LNCAP (cell line): ENCODE results near the gene ATP8A1.

Experiments used
- CTCF ChIP-seq: fragments of 450-650 bp; IDR thresholded peaks from 2 replicates; pipeline ENCODE4 v1.5.1; 2017; ENCODE audit warnings: mild to moderate bottlenecking

The ATP8A1 gene

GRCh38 chr4:42392436-42392835 is 264.5 kb downstream of the ATP8A1 start:
- no peak for TF ChIP-seq CTCF

DNA sequence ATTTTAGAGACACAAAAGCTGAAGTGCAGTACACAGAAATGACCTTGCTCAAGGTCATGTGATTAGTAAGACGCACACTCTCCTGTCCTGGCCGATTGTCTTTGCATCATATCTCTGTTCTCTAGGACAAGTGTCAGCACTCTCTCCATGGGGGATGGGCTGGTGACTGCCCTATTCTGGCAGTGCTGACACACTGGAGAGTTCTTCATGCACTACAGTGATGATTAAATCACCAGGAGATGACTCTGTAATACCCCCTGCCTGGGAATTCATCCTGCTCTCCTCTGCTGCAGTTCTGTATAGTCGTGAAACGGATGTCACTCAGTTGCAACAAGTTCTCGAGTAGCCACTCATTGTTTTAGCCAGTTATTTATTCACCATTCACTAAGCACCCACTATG is 264.9 kb downstream of the ATP8A1 start:
- no peak for TF ChIP-seq CTCF

DNA sequence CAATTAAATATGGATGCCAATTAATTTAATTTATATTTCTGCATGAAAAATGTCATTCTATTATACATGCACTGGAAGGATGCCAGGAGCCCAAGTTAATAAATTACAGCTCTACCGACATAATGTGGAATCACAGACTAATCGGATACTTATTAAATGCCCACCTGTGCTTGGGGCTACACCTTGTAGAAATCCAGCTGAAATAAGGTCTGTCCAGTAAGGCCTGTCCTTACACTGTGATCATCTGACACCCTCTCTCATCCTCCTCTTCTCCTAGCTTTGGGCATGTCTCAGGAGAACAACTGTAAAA is 265.6 kb downstream of the ATP8A1 start:
- no peak for TF ChIP-seq CTCF

GRCh38 chr4:42390622-42391354 is 266.1 kb downstream of the ATP8A1 start:
- TF ChIP-seq CTCF, result no peak

GRCh38 chr4:42385516-42385915 is 271.4 kb downstream of the ATP8A1 start:
- no peak for TF ChIP-seq CTCF

GRCh38 chr4:42381666-42382065 is 275.2 kb downstream of the ATP8A1 start:
- TF ChIP-seq CTCF, result no peak

DNA sequence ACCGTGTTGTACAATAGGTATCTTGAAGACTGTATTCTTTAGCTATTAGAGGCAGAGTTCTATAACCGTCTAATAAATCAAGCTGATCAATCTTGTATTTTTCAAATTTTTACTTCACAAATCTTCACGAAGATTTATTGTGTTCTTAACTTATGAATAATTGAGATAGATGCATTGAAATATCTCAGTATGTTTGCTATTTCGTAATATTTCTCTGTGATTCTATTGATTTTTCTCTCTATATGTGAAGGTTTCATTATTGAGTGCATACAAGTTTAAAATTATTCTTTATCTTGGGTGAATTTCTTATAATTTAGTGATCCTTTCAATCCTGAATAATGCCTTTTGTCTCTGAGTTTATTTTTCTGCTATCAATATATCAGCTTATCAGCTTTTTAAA is 279.4 kb downstream of the ATP8A1 start:
- no peak for TF ChIP-seq CTCF
